DOHH2 (cell line): ENCODE results near the gene URGCP.

Experiments
- H3F3A ChIP-seq: fragments of 200-600 bp; sonication (generic), shearing (Covaris generic); 2 replicates; pipeline ENCODE4 v1.6.0; 2016; ENCODE audit warnings: antibody characterized with exemption, mild to moderate bottlenecking; ENCODE audit not compliant: control insufficient read depth, insufficient read depth
- H3K27ac ChIP-seq: fragments of 200-600 bp; sonication (generic); 2 replicates; pipeline ENCODE4 v1.5.1; 2014; ENCODE audit warnings: low read depth, mild to moderate bottlenecking, low read length, moderate library complexity
- H3K27me3 ChIP-seq: fragments of 200-600 bp; sonication (generic); 2 replicates; pipeline ENCODE4 v1.6.1; 2014; ENCODE audit warnings: mild to moderate bottlenecking, low read length, mixed read lengths; ENCODE audit not compliant: control insufficient read depth
- H3K36me3 ChIP-seq: fragments of 200-600 bp; sonication (generic); 2 replicates; pipeline ENCODE4 v1.6.1; 2014; ENCODE audit warnings: mild to moderate bottlenecking, low read length, moderate library complexity, mixed read lengths; ENCODE audit not compliant: control insufficient read depth
- H3K4me1 ChIP-seq: fragments of 200-600 bp; sonication (generic); 2 replicates; pipeline ENCODE4 v1.6.1; 2014; ENCODE audit warnings: mild to moderate bottlenecking, low read length, mixed read lengths; ENCODE audit not compliant: control insufficient read depth
- H3K4me2 ChIP-seq: fragments of 200-600 bp; sonication (generic); 2 replicates; pipeline ENCODE4 v1.6.0; 2014; ENCODE audit warnings: mild to moderate bottlenecking, low read length, moderate library complexity
- H3K4me3 ChIP-seq: fragments of 200-600 bp; sonication (generic); 2 replicates; pipeline ENCODE4 v1.5.1; 2014; ENCODE audit warnings: mild to moderate bottlenecking, low read length, mixed read lengths
- H3K79me2 ChIP-seq: fragments of 200-600 bp; sonication (generic); 2 replicates; pipeline ENCODE4 v1.6.1; 2014; ENCODE audit warnings: mild to moderate bottlenecking, low read length, mixed read lengths; ENCODE audit not compliant: control insufficient read depth
- H3K9me2 ChIP-seq: fragments of 200-600 bp; sonication (generic); replicated peaks from 2 replicates; pipeline ENCODE4 v1.6.1; 2014; ENCODE audit warnings: mild to moderate bottlenecking, low read length, mixed read lengths; ENCODE audit not compliant: control insufficient read depth
- H3K9me3 ChIP-seq: fragments of 200-600 bp; sonication (generic); 2 replicates; pipeline ENCODE4 v1.6.1; 2014; ENCODE audit warnings: antibody characterized with exemption, low read length, mixed read lengths; ENCODE audit not compliant: control insufficient read depth, insufficient read depth
- H4K20me1 ChIP-seq: fragments of 200-600 bp; sonication (generic); 2 replicates; pipeline ENCODE4 v1.6.0; 2014; ENCODE audit warnings: low read depth, mild to moderate bottlenecking, antibody characterized with exemption, low read length, moderate library complexity; ENCODE audit not compliant: control insufficient read depth, insufficient read depth
- EZH2phosphoT487 ChIP-seq: fragments of 200-600 bp; sonication (generic); IDR thresholded peaks from 2 replicates; pipeline ENCODE4 v1.6.1; 2017; ENCODE audit warnings: borderline replicate concordance, mild to moderate bottlenecking, antibody characterized with exemption, low read length, moderate library complexity, mixed read lengths
- TF ChIP-seq, protein P1 (sequence below): fragments of 200-600 bp; sonication (generic); IDR thresholded peaks from one replicate; pipeline ENCODE4 v1.5.1; 2014; ENCODE audit warnings: antibody characterized with exemption, mild to moderate bottlenecking, low read depth, low read length; ENCODE audit not compliant: poor library complexity, severe bottlenecking

Gene URGCP

DNA sequence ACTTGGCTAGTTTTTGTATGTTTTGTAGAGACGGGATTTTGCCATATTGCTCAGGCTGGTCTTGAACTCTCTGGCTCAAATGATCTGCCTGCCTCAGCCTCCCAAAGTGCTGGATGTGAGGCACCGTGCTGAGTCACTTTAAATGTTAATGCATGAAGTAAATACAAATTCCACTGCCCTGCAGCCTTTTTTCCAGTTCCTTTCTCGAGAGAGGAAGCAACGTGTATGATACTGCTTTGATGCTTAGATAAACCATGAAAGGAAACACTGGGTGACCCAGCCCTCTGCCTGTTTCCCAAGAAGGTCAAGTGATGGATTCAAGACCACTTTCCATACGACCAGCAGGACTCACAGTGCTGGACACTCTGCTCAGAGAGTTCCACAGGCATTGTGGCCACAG is 25.8 kb downstream of the URGCP start:
- Histone ChIP-seq H4K20me1 (peaks cover 3% of the 10 kb centered on the region; the same call in 1 of the 2 replicates), H3K36me3 (peaks cover 69% of the 10 kb centered on the region), H3K4me2 (no peak overlapping the region), H3K4me3 (no peak overlapping the region), H3K79me2 (peaks cover 5% of the 10 kb centered on the region), H3K9me3 (no peaks in the 10 kb centered on the region), H3K9me2 (no peaks in the 10 kb centered on the region), H3K27me3 (no peaks in the 10 kb centered on the region), H3K4me1 (peaks cover 21% of the 10 kb centered on the region), H3K27ac (no peak overlapping the region), H3F3A (no peaks in the 10 kb centered on the region)
- TF ChIP-seq EZH2phosphoT487, result no peak
- TF ChIP-seq, protein P1, sequence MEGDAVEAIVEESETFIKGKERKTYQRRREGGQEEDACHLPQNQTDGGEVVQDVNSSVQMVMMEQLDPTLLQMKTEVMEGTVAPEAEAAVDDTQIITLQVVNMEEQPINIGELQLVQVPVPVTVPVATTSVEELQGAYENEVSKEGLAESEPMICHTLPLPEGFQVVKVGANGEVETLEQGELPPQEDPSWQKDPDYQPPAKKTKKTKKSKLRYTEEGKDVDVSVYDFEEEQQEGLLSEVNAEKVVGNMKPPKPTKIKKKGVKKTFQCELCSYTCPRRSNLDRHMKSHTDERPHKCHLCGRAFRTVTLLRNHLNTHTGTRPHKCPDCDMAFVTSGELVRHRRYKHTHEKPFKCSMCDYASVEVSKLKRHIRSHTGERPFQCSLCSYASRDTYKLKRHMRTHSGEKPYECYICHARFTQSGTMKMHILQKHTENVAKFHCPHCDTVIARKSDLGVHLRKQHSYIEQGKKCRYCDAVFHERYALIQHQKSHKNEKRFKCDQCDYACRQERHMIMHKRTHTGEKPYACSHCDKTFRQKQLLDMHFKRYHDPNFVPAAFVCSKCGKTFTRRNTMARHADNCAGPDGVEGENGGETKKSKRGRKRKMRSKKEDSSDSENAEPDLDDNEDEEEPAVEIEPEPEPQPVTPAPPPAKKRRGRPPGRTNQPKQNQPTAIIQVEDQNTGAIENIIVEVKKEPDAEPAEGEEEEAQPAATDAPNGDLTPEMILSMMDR, result no peak

DNA sequence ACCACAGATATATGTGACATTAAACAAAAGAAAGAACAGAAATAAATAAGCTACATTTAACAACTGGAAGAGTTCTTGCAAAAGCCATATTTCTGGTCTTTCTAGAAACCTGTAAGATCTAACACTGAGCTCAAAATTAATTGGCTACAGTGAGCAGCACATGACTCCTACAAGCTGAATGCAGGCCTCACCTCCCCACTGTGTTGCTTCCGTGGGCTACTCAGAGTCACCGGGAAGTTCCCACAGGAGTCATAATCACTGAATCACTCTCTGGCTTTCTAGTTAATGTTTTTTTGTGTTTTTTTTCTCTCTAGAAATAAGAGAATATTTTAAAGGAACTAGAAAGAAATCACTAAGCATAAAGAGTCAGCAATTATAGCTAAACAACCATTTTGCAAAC is 26.9 kb downstream of the URGCP start:
- no peaks in the 10 kb centered on the region for H3K9me3 ChIP-seq
- no peaks in the 10 kb centered on the region for H3K27me3 ChIP-seq
- H3F3A ChIP-seq, result no peaks in the 10 kb centered on the region
- H3K36me3 ChIP-seq, result peaks cover 69% of the 10 kb centered on the region
- TF ChIP-seq EZH2phosphoT487, result no peak
- TF ChIP-seq, protein P1, result no peak
- H3K27ac ChIP-seq, result no peak overlapping the region
- no peaks in the 10 kb centered on the region for H3K9me2 ChIP-seq
- no peak overlapping the region for H3K4me3 ChIP-seq
- peaks cover 6% of the 10 kb centered on the region; the same call in 1 of the 2 replicates for H4K20me1 ChIP-seq
- no peak overlapping the region for H3K4me2 ChIP-seq
- peaks cover 24% of the 10 kb centered on the region for H3K4me1 ChIP-seq
- peaks cover 5% of the 10 kb centered on the region for H3K79me2 ChIP-seq

DNA sequence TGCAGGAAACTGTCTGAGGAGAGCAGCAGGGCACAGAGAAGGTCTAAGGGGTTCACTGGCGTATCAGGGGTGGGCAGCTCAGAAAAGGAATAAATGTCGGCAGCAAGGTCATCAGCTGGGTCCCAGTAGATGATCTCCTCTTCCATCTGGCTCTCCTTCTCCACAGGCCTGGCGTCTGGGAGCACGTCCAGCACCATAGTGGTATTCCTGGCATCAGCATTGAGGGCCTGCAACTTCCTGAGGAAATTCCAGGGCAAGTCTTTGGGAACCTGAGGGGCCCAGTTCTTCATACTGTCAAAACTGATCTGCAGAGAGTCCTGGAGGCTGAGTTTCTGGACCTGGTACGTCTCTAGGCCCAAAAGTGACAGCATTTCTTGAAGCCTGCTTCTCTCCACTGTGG is 27.5 kb downstream of the URGCP start:
- H3K4me2 ChIP-seq, result no peak overlapping the region
- no peaks in the 10 kb centered on the region for H3K9me3 ChIP-seq
- H3K9me2 ChIP-seq, result no peaks in the 10 kb centered on the region
- no peaks in the 10 kb centered on the region for H3F3A ChIP-seq
- peaks cover 24% of the 10 kb centered on the region for H3K4me1 ChIP-seq
- H3K36me3 ChIP-seq, result peaks cover 64% of the 10 kb centered on the region
- TF ChIP-seq, protein P1, result no peak
- TF ChIP-seq EZH2phosphoT487, result no peak
- peaks cover 6% of the 10 kb centered on the region; the same call in 1 of the 2 replicates for H4K20me1 ChIP-seq
- no peak overlapping the region for H3K27ac ChIP-seq
- H3K4me3 ChIP-seq, result no peak overlapping the region
- H3K79me2 ChIP-seq, result peaks cover 5% of the 10 kb centered on the region
- H3K27me3 ChIP-seq, result no peaks in the 10 kb centered on the region
